AG09319 (cell line): ENCODE measurements around the gene FAM170B.

Experiments
- DNase-seq: peaks from one replicate; pipeline ENCODE4 v3.0.0-alpha.2; 2010; ENCODE audit warnings: low read depth; ENCODE audit errors: extremely low read depth
- TF ChIP-seq, protein P1 (sequence below): IDR thresholded peaks from 2 replicates; pipeline ENCODE4 v1.5.1; 2011; ENCODE audit warnings: low read depth, mild to moderate bottlenecking, inconsistent platforms, low read length, moderate library complexity

Gene FAM170B

DNA sequence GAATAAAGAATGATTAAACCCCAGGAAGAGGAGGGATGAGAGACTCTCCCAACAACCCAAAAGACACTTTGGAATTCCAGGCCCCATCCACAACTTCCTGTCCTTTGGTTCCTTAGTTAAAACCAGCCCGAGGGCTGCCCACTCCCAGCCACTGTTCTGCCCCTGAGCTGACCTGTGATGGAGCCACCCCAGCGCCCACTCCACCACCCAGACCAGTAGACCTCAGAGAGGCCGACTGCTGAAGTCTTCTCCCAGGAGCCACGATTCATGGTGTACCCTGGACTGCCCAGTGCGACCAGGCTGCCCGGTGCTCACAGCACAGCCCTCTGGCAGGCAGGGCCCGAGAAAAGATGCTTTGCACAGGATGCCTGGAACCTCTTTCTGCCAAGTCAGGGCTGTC, 25.2 kb downstream of the FAM170B start:
- TF ChIP-seq, protein P1, sequence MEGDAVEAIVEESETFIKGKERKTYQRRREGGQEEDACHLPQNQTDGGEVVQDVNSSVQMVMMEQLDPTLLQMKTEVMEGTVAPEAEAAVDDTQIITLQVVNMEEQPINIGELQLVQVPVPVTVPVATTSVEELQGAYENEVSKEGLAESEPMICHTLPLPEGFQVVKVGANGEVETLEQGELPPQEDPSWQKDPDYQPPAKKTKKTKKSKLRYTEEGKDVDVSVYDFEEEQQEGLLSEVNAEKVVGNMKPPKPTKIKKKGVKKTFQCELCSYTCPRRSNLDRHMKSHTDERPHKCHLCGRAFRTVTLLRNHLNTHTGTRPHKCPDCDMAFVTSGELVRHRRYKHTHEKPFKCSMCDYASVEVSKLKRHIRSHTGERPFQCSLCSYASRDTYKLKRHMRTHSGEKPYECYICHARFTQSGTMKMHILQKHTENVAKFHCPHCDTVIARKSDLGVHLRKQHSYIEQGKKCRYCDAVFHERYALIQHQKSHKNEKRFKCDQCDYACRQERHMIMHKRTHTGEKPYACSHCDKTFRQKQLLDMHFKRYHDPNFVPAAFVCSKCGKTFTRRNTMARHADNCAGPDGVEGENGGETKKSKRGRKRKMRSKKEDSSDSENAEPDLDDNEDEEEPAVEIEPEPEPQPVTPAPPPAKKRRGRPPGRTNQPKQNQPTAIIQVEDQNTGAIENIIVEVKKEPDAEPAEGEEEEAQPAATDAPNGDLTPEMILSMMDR, result no peak
- DNase-seq, result no peak

DNA sequence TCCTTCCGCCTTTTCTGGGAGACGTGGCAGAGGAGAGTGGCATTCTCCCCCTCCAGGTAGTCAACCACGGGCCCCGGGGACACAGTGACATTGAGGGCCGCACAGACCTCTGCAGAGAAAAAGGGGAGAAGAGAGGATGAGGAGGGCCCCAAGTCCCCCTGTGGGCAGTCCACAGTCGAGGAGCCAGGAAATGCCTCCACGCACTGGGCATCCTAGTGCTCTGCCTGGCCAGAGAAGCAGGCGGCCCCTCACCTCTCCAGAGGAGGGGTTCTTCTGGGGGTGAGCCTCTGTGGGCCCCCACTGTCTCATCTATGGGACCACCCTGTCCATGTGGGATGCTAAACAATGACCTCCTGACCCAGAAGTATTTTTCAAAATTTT, 25.9 kb downstream of the FAM170B start:
- TF ChIP-seq, protein P1, result no peak
- DNase-seq, result no peak

DNA sequence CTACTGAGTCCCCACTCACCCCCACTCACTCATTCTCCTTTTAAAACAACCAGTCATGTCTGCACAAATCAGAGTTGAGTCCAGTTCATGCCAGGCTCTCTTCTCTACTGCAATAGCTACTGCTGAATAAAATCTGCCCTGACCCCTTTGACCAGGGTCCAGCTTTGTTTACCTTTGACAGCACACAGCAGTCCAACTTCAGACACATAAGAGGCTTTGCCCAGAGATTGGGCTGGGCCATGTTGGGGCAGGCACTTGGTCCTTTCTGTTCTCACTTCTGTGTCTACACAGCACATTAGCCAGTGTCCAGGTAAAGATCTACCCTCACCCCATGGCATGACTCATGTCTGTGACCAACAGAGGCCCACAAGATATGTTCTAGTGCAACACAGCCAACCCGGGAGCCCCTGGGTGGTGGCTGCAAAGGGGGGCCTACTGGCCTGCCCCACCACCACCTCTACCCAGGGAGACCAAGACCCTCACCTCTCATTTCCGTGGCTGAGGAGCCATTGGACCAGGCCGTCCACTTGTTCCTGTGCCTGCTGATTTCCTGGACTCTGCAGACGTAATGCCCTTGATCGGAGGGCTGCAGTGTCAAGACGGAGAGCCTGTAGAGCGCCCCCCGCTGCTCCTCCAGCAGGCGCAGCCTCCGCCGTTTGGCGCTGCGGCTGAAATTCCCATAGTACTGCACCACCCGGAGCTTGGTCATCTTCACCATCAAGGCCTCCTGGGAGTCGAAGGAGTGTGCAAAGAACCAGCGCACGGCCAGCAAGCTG, 26.5 kb downstream of the FAM170B start:
- DNase-seq, result no peak
- TF ChIP-seq, protein P1, result no peak

DNA sequence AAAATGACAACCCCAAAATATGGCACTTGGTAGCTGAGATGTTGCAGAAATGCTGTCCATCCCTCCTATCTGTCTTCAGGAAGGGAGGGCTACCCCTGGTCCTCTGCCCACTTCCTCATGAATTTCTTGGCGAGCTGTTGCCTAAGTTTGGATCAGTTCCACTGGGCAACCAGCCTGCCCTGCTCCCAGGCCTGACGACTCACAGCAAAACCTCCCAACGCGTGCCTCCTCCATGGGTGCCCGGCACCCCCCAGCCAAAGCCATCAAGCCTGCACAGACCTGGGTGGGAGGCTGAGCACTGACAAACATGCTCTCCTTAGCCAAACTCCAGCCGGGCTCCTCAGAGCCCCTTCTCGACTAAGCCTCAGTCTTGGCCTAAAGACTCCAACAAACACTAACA, 27.4 kb downstream of the FAM170B start:
- no peak for DNase-seq
- TF ChIP-seq, protein P1, result no peak

DNA sequence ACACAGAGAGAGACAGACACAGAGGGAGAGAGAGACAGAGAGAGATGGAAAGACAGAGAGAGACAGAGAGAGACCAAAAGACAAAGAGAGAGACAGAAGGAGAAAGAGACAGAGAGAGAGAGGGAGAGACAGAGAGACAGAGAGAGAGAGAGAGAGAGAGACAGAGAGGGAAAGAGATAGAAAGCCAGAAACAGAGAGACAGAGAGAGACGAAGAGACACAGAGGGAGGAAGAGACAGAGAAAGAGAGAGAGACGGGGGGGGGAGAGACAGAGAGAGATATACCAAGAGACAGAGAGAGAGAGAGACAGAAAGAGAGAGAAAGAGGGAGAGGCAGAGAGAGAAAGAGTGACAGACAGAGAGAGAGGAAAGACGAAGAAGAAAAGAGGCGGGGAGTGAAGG, 28.7 kb downstream of the FAM170B start:
- DNase-seq, result no peak
- TF ChIP-seq, protein P1, result no peak

DNA sequence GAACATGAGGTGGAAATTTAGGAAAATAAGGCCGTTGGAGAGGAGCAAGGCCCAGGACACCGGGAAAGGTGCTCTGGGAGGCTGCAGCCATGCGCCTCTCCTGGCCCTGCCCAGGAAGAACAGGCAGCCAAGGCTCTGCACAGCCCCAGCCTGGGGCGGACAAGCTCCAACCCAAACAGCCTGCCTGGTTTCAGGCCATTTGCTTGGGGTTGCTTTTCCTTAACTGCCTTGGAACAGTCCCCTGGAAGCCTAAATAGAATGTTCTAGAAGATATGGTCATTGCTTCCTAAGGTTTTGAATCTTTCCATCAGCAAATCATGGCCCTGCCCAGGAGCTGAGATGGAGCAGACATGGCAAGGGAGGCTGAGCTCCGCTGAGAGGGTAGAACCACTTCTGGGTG, 29.5 kb downstream of the FAM170B start:
- TF ChIP-seq, protein P1, result no peak
- no peak for DNase-seq

DNA sequence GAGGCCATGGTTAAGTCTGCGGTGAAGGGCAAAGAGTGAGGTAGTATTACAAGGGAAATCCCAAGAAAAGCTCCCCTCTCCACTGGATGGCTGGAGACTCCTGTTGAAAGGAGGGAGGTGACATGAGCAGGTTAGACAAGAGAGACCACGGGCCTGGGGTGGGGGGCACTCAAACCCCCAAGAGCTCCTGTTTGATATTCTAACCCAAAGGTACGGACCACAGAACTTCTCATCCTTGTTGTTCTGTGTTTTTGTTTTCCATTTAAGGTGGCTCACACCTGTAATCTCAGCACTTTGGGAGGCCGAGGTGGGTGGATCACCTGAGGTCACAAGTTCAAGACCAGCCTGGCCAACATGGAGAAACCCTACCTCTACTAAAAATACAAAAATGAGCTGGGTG, 30.1 kb downstream of the FAM170B start:
- TF ChIP-seq, protein P1, result no peak
- no peak for DNase-seq
